A549 (cell line): ENCODE measurements around the gene CHCHD6. TPM values are rescaled to one million over a fixed set of nuclear protein-coding genes. Genes with fewer than 3 reads are reported as not detected.

Source experiments
- ATAC-seq, 2 experiments: fragments of 200-7000 bp in 1 of 2; fragments of >200 bp in 1 of 2; cut with Nextera tagmentation in 1 of 2; cut with Tn5 transposase in 1 of 2; 3 replicates each; pipeline versions ENCODE4 v1.8.0 to v1.9.1; 2018 to 2020; ENCODE audit warnings: mild to moderate bottlenecking in 1 of 2, moderate library complexity in 1 of 2
- CTCF ChIA-PET: fragments of 300-600 bp; sonication (Branson Sonifier 250); formaldehyde crosslinking; extraction: SDS; loops from one replicate; lab custom pipeline; 2021; ENCODE audit warnings: antibody characterized with exemption, inconsistent platforms; lab: Yijun Ruan, JAX
- POLR2A ChIA-PET: fragments of 350-600 bp; formaldehyde crosslinking; extraction: SDS; loops from one replicate; lab custom pipeline; 2021; ENCODE audit warnings: antibody characterized with exemption, inconsistent platforms; lab: Yijun Ruan, JAX
- DNase-seq, 2 experiments: peaks; one replicate each; pipeline versions ENCODE4 v3.0.0 to v3.0.0-alpha.2; 2011 to 2016; ENCODE audit warnings: low read depth in 1 of 2, low spot score in 1 of 2
- FAIRE-seq: peaks from 2 replicates; lab custom pipeline; 2011; peaks lifted over from hg19 to GRCh38; lab: Jason Lieb, UNC
- H3K27ac ChIP-seq, 2 experiments: fragments of >200 bp; sonication (Bioruptor Twin); formaldehyde crosslinking; 3 replicates each; pipeline ENCODE4 v1.5.1; 2016 to 2017
- H3K4me1 ChIP-seq: fragments of >200 bp; sonication (Bioruptor Twin); formaldehyde crosslinking; 3 replicates; pipeline ENCODE4 v1.6.1; 2016
- H3K4me2 ChIP-seq: fragments of >200 bp; sonication (Bioruptor Twin); formaldehyde crosslinking; 3 replicates; pipeline ENCODE4 v1.6.1; 2016
- H3K4me3 ChIP-seq: fragments of >200 bp; sonication (Bioruptor Twin); formaldehyde crosslinking; 3 replicates; pipeline ENCODE4 v1.5.1; 2016
- H3K9me3 ChIP-seq: fragments of >200 bp; sonication (Bioruptor Twin); formaldehyde crosslinking; 3 replicates; pipeline ENCODE4 v1.6.1; 2016
- CEBPB ChIP-seq, 2 experiments: fragments of >200 bp in 1 of 2; sonication (Bioruptor Twin) in 1 of 2; formaldehyde crosslinking in 1 of 2; IDR thresholded peaks; 2 replicates each; pipeline ENCODE4 v1.6.1; 2012 to 2016
- CHD2 ChIP-seq: fragments of 150-350 bp; IDR thresholded peaks from 2 replicates; pipeline ENCODE4 v1.6.1; 2014; ENCODE audit warnings: low read length; ENCODE audit not compliant: partially characterized antibody
- CHD4 ChIP-seq: fragments of 200-600 bp; sonication (generic); IDR thresholded peaks from 2 replicates; pipeline ENCODE4 v1.6.1; 2016; ENCODE audit warnings: antibody characterized with exemption, mild to moderate bottlenecking, borderline replicate concordance
- CTCF ChIP-seq: fragments of >200 bp; sonication (Bioruptor Twin); formaldehyde crosslinking; IDR thresholded peaks from 3 replicates; pipeline ENCODE4 v1.5.1; 2016
- EHF ChIP-seq: fragments of 250-450 bp; sonication (Bioruptor Pico); IDR thresholded peaks from 2 replicates; pipeline ENCODE4 v1.5.0; 2020; ENCODE audit warnings: mild to moderate bottlenecking
- ELK1 ChIP-seq: fragments of 150-350 bp; IDR thresholded peaks from 2 replicates; pipeline ENCODE4 v1.6.1; 2014; ENCODE audit warnings: low read depth, mild to moderate bottlenecking, low read length
- ESRRA ChIP-seq: fragments of 150-350 bp; IDR thresholded peaks from 2 replicates; pipeline ENCODE4 v1.6.1; 2014; ENCODE audit warnings: mild to moderate bottlenecking, low read length, borderline replicate concordance
- FOSL2 ChIP-seq, 2 experiments: fragments of 450-650 bp in 1 of 2; fragments of >200 bp in 1 of 2; sonication (Bioruptor Twin) in 1 of 2; formaldehyde crosslinking; IDR thresholded peaks; 2 replicates each; pipeline versions ENCODE4 v1.5.0 to v1.6.1; 2016 to 2020; ENCODE audit warnings: mild to moderate bottlenecking in 1 of 2, moderate library complexity in 1 of 2
- HES2 ChIP-seq: fragments of >200 bp; sonication (Bioruptor Twin); formaldehyde crosslinking; IDR thresholded peaks from 2 replicates; pipeline ENCODE4 v1.6.1; 2016
- HMGXB4 ChIP-seq: fragments of 250-450 bp; sonication (Bioruptor Pico); IDR thresholded peaks from 2 replicates; pipeline ENCODE4 v1.5.0; 2021; ENCODE audit warnings: mild to moderate bottlenecking, moderate library complexity, borderline replicate concordance
- HOXA7 ChIP-seq: fragments of 250-450 bp; sonication (Bioruptor Pico); IDR thresholded peaks from 2 replicates; pipeline ENCODE4 v1.5.0; 2020; ENCODE audit warnings: mild to moderate bottlenecking, moderate library complexity
- HOXB5 ChIP-seq: fragments of 250-450 bp; sonication (Bioruptor Pico); IDR thresholded peaks from 2 replicates; pipeline ENCODE4 v1.5.0; 2020; ENCODE audit warnings: mild to moderate bottlenecking, moderate library complexity
- KDM1A ChIP-seq: fragments of 200-600 bp; sonication (generic); IDR thresholded peaks from 2 replicates; pipeline ENCODE4 v1.6.1; 2016; ENCODE audit warnings: low read depth, mild to moderate bottlenecking
- MAFK ChIP-seq: fragments of 450-650 bp; IDR thresholded peaks from 2 replicates; pipeline ENCODE4 v1.6.1; 2014; ENCODE audit not compliant: partially characterized antibody
- MAX ChIP-seq: IDR thresholded peaks from 2 replicates; pipeline ENCODE4 v1.6.1; 2012
- MAZ ChIP-seq: fragments of 150-350 bp; IDR thresholded peaks from 2 replicates; pipeline ENCODE4 v1.6.1; 2014; ENCODE audit warnings: antibody characterized with exemption, low read depth, low read length, borderline replicate concordance
- NFE2L2 ChIP-seq: fragments of 150-350 bp; conservative IDR thresholded peaks from 2 replicates; pipeline ENCODE4 v1.6.1; 2014; ENCODE audit warnings: low read length
- PHF8 ChIP-seq: fragments of 200-600 bp; sonication (generic); IDR thresholded peaks from 2 replicates; pipeline ENCODE4 v1.6.1; 2016; ENCODE audit warnings: low read depth, mild to moderate bottlenecking, antibody characterized with exemption, moderate library complexity, borderline replicate concordance
- RAD21 ChIP-seq, 2 experiments: fragments of >200 bp in 1 of 2; sonication (Bioruptor Twin) in 1 of 2; formaldehyde crosslinking in 1 of 2; IDR thresholded peaks in 1 of 2; conservative IDR thresholded peaks in 1 of 2; 2 replicates in 1 of 2; 3 replicates in 1 of 2; pipeline ENCODE4 v1.6.1; 2012 to 2018; ENCODE audit warnings: inconsistent platforms in 1 of 2
- TFCP2L1 ChIP-seq: fragments of 250-450 bp; sonication (Bioruptor Pico); IDR thresholded peaks from 2 replicates; pipeline ENCODE4 v1.5.0; 2021; ENCODE audit warnings: mild to moderate bottlenecking
- ZNF302 ChIP-seq: fragments of 250-450 bp; sonication (Bioruptor Pico); IDR thresholded peaks from 2 replicates; pipeline ENCODE4 v1.9.0; 2021; ENCODE audit warnings: inconsistent platforms, mild to moderate bottlenecking, moderate library complexity
- ZSCAN20 ChIP-seq: fragments of 250-450 bp; sonication (Bioruptor Pico); IDR thresholded peaks from 2 replicates; pipeline ENCODE4 v1.8.0; 2022; ENCODE audit warnings: mild to moderate bottlenecking, moderate library complexity
- WGBS: methylation state at CpG from one replicate; pipeline ENCODE4 v1.1.6; 2017; ENCODE audit errors: missing lambda C conversion rate; 5-methylcytosine and 5-hydroxymethylcytosine counted together
- polyA plus RNA-seq, 4 experiments: library from polyadenylated mRNA; depleted of rRNA in 3 of 4; stranded (reverse); fragments of >200 nt; fragmentation: RNase III in 1 of 4; extraction: RNeasy Plus Mini Kit Qiagen cat#74134 plus additional on column Dnase treatment in 1 of 4; gene quantifications; 2 replicates in 3 of 4; 3 replicates in 1 of 4; pipeline ENCODE4 v1.2.3, GENCODE V29; 2011 to 2017

CHCHD6 gene
- polyA plus RNA-seq, 2 of the 4 experiments (the other 2 are of a cell fraction), result 15.0 to 18.1 TPM

GRCh38 chr3:126967386-126967785 lies 263.3 kb downstream of the CHCHD6 start (continued):
- TF ChIP-seq HMGXB4 (CRISPR knock-in tag), result no peak
- no peak for TF ChIP-seq CEBPB (IDR thresholded peaks at IDR 0.05)
- no peak for TF ChIP-seq CHD2
- TF ChIP-seq TFCP2L1, result no peak
- no peak for TF ChIP-seq HOXA7 (CRISPR knock-in tag)

- H3K27ac ChIP-seq, result no peak overlapping the region
- no peaks in the 10 kb centered on the region for H3K9me3 ChIP-seq
- H3K4me1 ChIP-seq, result no peaks in the 10 kb centered on the region
- POLR2A ChIA-PET, result no interaction called here
- 83% methylated on average over 19 of the region's 20 CpGs for WGBS
- CTCF ChIA-PET, result interaction anchor here (0.8 to 2.0 kb wide), 2 partner anchors 14 to 216 kb away, joined by 3 to 9 read pairs; partner anchors contain the start of gene PLXNA1
- H3K4me2 ChIP-seq, result no peak overlapping the region
- no peak for FAIRE-seq
- ATAC-seq, result no peak
- H3K4me3 ChIP-seq, result no peak overlapping the region
- TF ChIP-seq ZSCAN20 (CRISPR knock-in tag), result no peak
- no peak for TF ChIP-seq NFE2L2
- no peak for TF ChIP-seq ELK1
- no peak for TF ChIP-seq ESRRA
- TF ChIP-seq RAD21 (conservative IDR thresholded peaks at IDR 0.05 in 1 of 2, IDR thresholded peaks at IDR 0.05 in 1 of 2), result no peak
- TF ChIP-seq CHD4, result no peak
- TF ChIP-seq MAFK, result no peak
- TF ChIP-seq HOXB5 (CRISPR knock-in tag), result no peak
- TF ChIP-seq CTCF, result no peak
- no peak for TF ChIP-seq KDM1A
- no peak for TF ChIP-seq PHF8
- DNase-seq, result no peak
Observed at GRCh38 chr3:126968391-126969390, 264.7 kb downstream of the CHCHD6 start.

- TF ChIP-seq FOSL2 (IDR thresholded peaks at IDR 0.05) (no peak), FOSL2 (CRISPR knock-in tag; IDR thresholded peaks at IDR 0.05) (no peak), ZNF302 (CRISPR knock-in tag) (no peak), MAX (no peak), MAZ (no peak), EHF (CRISPR knock-in tag) (no peak), TFCP2L1 (no peak), HES2 (no peak)
- CTCF ChIA-PET, result interaction anchor here (1.0 to 2.0 kb wide), 2 partner anchors 13 to 217 kb away, joined by 4 to 9 read pairs; no protein-coding TSS in a partner anchor
- peaks cover under 1% of the 10 kb centered on the region; the same call in 1 of the 3 replicates for H3K9me3 ChIP-seq
- no peak overlapping the region for H3K4me3 ChIP-seq
- FAIRE-seq (no peak), DNase-seq (no peak), ATAC-seq (no peak)
- 55% methylated on average over 7 of the region's 7 CpGs for WGBS
- no peak overlapping the region for H3K4me2 ChIP-seq
- POLR2A ChIA-PET, result interaction anchor here (0.6 kb wide), 1 partner anchor 12 kb away, joined by 4 read pairs; no protein-coding TSS in a partner anchor
- H3K4me1 ChIP-seq, result no peaks in the 10 kb centered on the region
- H3K27ac ChIP-seq, result no peak overlapping the region
Observed at GRCh38 chr3:126969586-126969985, 265.5 kb downstream of the CHCHD6 start.
